ENCODE data around the gene MYH16. TPM values are rescaled to one million over a fixed set of nuclear protein-coding genes. Genes with fewer than 3 reads are reported as not detected.

MYH16 gene
- total and polyA plus RNA-seq, 4 donors = not detected

DNA sequence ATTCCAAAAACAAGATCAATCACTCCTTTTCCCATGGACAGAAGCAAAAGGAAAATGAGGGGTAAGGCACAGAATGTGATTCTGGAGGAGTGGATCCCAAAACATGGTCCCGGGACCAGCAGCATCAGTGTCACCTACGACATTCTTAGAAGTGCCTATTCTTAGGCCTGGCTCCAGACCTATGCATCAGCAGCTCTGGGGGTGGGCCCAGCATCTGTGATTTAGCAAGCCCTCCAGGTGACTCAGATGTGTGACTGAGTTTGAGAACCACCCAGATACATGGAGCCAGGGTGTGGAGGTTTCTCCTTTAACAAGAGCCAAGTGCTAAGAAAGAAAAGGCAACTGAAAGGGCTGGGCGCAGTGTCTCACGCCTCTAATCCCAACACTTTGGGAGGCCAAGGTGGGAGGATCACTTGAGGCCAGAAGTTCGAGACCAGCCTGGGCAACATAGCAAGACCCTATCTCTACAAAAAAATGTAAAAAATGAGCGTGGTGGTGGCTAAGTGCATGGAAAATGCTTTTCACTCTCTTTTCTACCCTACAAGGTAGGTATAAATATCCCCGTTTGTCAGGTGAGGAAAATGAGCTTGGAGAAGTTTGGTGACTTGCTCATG lies 35.9 kb downstream of the MYH16 start (continued):
- TF ChIP-seq, protein P1, sequence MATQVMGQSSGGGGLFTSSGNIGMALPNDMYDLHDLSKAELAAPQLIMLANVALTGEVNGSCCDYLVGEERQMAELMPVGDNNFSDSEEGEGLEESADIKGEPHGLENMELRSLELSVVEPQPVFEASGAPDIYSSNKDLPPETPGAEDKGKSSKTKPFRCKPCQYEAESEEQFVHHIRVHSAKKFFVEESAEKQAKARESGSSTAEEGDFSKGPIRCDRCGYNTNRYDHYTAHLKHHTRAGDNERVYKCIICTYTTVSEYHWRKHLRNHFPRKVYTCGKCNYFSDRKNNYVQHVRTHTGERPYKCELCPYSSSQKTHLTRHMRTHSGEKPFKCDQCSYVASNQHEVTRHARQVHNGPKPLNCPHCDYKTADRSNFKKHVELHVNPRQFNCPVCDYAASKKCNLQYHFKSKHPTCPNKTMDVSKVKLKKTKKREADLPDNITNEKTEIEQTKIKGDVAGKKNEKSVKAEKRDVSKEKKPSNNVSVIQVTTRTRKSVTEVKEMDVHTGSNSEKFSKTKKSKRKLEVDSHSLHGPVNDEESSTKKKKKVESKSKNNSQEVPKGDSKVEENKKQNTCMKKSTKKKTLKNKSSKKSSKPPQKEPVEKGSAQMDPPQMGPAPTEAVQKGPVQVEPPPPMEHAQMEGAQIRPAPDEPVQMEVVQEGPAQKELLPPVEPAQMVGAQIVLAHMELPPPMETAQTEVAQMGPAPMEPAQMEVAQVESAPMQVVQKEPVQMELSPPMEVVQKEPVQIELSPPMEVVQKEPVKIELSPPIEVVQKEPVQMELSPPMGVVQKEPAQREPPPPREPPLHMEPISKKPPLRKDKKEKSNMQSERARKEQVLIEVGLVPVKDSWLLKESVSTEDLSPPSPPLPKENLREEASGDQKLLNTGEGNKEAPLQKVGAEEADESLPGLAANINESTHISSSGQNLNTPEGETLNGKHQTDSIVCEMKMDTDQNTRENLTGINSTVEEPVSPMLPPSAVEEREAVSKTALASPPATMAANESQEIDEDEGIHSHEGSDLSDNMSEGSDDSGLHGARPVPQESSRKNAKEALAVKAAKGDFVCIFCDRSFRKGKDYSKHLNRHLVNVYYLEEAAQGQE (IDR thresholded peaks at IDR 0.05) = no peak
- TF ChIP-seq, protein P2, sequence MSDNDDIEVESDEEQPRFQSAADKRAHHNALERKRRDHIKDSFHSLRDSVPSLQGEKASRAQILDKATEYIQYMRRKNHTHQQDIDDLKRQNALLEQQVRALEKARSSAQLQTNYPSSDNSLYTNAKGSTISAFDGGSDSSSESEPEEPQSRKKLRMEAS (IDR thresholded peaks at IDR 0.05) = no peak
- TF ChIP-seq TAF1 (conservative IDR thresholded peaks at IDR 0.05) (no peak), GABPA (IDR thresholded peaks at IDR 0.05 in 1 of 2, conservative IDR thresholded peaks at IDR 0.05 in 1 of 2) (no peak), FOXA1 (IDR thresholded peaks at IDR 0.05) (no peak)

DNA sequence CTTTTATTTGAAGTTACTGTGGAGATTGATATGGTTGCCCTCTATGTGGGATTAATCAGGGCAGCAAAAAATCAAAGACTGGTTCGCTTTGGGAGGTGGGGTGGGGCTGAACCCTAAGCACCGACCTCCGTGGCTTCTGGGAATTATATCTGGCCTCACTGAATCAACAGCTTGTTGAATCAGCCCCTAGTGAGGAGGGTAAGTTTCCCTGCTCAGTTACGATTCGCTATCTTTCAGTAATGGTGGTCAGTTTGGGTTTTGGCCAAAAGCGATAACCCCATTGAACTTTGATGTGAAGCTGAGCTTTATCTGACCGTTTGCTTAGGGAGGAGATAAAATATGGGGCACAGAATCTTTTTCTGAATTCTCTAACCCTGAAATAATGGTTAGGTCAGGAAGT lies 36.5 kb downstream of the MYH16 start:
- peaks cover 0 to 4% (median 0%) of the 10 kb centered on the region in 4 donors for H3K9me3 ChIP-seq (ENCODE audit: control insufficient read depth in 4 of 4, low read length in 3 of 4)
- H3K27ac ChIP-seq (ENCODE audit: low read depth in 1 of 2, low read length in 2 of 2) = no peak overlapping the region
- no peaks in the 10 kb centered on the region for H3K36me3 ChIP-seq (ENCODE audit: control insufficient read depth in 4 of 4, insufficient read depth in 3 of 4, low read depth in 1 of 4, low read length in 3 of 4)
- no peak overlapping the region for H3K4me3 ChIP-seq (ENCODE audit: low read depth in 1 of 3, low read length in 3 of 3)
- WGBS = 85% methylated on average over 7 of the region's 7 CpGs
- peaks cover 0 to 5% (median 2%) of the 10 kb centered on the region in 4 donors for H3K4me1 ChIP-seq (ENCODE audit: control insufficient read depth in 4 of 4, insufficient read depth in 4 of 4, low read length in 3 of 4)
- TF ChIP-seq, protein P2 (IDR thresholded peaks at IDR 0.05) = no peak
- TF ChIP-seq HNF4G (IDR thresholded peaks at IDR 0.05) (no peak), RAD21 (IDR thresholded peaks at IDR 0.05) (no peak), JUND (IDR thresholded peaks at IDR 0.05) (no peak), TAF1 (conservative IDR thresholded peaks at IDR 0.05) (no peak), HNF4A (conservative IDR thresholded peaks at IDR 0.05) (no peak), YY1 (IDR thresholded peaks at IDR 0.05) (no peak), RXRA (IDR thresholded peaks at IDR 0.05) (no peak), FOXA1 (IDR thresholded peaks at IDR 0.05) (no peak), EGR1 (IDR thresholded peaks at IDR 0.05; ENCODE audit: low read depth in 2 of 2) (no peak), SP1 (IDR thresholded peaks at IDR 0.05) (no peak), NR2F2 (IDR thresholded peaks at IDR 0.05) (no peak), FOXA2 (IDR thresholded peaks at IDR 0.05) (no peak), GABPA (IDR thresholded peaks at IDR 0.05 in 1 of 2, conservative IDR thresholded peaks at IDR 0.05 in 1 of 2) (no peak)
- TF ChIP-seq, protein P3, sequence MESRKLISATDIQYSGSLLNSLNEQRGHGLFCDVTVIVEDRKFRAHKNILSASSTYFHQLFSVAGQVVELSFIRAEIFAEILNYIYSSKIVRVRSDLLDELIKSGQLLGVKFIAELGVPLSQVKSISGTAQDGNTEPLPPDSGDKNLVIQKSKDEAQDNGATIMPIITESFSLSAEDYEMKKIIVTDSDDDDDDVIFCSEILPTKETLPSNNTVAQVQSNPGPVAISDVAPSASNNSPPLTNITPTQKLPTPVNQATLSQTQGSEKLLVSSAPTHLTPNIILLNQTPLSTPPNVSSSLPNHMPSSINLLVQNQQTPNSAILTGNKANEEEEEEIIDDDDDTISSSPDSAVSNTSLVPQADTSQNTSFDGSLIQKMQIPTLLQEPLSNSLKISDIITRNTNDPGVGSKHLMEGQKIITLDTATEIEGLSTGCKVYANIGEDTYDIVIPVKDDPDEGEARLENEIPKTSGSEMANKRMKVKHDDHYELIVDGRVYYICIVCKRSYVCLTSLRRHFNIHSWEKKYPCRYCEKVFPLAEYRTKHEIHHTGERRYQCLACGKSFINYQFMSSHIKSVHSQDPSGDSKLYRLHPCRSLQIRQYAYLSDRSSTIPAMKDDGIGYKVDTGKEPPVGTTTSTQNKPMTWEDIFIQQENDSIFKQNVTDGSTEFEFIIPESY (IDR thresholded peaks at IDR 0.05) = no peak
- TF ChIP-seq, protein P4, sequence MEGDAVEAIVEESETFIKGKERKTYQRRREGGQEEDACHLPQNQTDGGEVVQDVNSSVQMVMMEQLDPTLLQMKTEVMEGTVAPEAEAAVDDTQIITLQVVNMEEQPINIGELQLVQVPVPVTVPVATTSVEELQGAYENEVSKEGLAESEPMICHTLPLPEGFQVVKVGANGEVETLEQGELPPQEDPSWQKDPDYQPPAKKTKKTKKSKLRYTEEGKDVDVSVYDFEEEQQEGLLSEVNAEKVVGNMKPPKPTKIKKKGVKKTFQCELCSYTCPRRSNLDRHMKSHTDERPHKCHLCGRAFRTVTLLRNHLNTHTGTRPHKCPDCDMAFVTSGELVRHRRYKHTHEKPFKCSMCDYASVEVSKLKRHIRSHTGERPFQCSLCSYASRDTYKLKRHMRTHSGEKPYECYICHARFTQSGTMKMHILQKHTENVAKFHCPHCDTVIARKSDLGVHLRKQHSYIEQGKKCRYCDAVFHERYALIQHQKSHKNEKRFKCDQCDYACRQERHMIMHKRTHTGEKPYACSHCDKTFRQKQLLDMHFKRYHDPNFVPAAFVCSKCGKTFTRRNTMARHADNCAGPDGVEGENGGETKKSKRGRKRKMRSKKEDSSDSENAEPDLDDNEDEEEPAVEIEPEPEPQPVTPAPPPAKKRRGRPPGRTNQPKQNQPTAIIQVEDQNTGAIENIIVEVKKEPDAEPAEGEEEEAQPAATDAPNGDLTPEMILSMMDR (IDR thresholded peaks at IDR 0.05; ENCODE audit: low read depth, low read length, missing input control) = no peak
- TF ChIP-seq, protein P5, sequence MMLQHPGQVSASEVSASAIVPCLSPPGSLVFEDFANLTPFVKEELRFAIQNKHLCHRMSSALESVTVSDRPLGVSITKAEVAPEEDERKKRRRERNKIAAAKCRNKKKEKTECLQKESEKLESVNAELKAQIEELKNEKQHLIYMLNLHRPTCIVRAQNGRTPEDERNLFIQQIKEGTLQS (IDR thresholded peaks at IDR 0.05) = no peak
- TF ChIP-seq, protein P1 (IDR thresholded peaks at IDR 0.05) = no peak
- no peak overlapping the region for H3K9ac ChIP-seq (ENCODE audit: low read depth in 1 of 2, low read length in 2 of 2)
- H3K27me3 ChIP-seq (ENCODE audit: control insufficient read depth in 4 of 4, insufficient read depth in 4 of 4, low read length in 3 of 4) = no peaks in the 10 kb centered on the region
- no peak for DNase-seq (ENCODE audit: low spot score)
